GM18505 (cell line): ENCODE data around the gene SIGLEC9.
"Not testable (repeated sequence)": the region's sequence is repeated elsewhere in the genome, so short reads cannot be mapped to it uniquely, and the experiment has no call there.

Source experiments
- ATAC-seq: cut with Tn5 transposase; IDR thresholded peaks from one replicate; pipeline ENCODE4 v1.9.1; 2021; ENCODE audit not compliant: unreplicated experiment
- POLR2A ChIP-seq: IDR thresholded peaks from 4 replicates; pipeline ENCODE4 v1.6.1; 2011; ENCODE audit warnings: borderline replicate concordance; ENCODE audit not compliant: insufficient read depth, insufficient read length; ENCODE audit errors: extremely low read depth

The SIGLEC9 gene

GRCh38 chr19:51141181-51141580 lies 16.5 kb downstream of the SIGLEC9 start:
- no peak for ATAC-seq

GRCh38 chr19:51142119-51142518 lies 17.4 kb downstream of the SIGLEC9 start, which contains the start of gene SIGLEC7:
SIGLEC7 (plus strand) TSS chr19:51142301; CDS start chr19:51142370, 69 bp downstream.
- no peak for ATAC-seq
- TF ChIP-seq POLR2A: no peak

More at GRCh38 chr19:51141181-51141580, 16.5 kb downstream of the SIGLEC9 start:
- TF ChIP-seq POLR2A: no peak

- ATAC-seq: not testable (repeated sequence)
These were observed 18.2 kb downstream of the SIGLEC9 start for GRCh38 chr19:51142809-51143475.

- TF ChIP-seq POLR2A: no peak
- ATAC-seq: no peak
These were observed 18.8 kb downstream of the SIGLEC9 start for GRCh38 chr19:51143486-51143885.

- TF ChIP-seq POLR2A: no peak
- ATAC-seq: no peak
These were observed 19.9 kb downstream of the SIGLEC9 start for GRCh38 chr19:51144482-51145045.

GRCh38 chr19:51145916-51146493 lies 21.3 kb downstream of the SIGLEC9 start:
- ATAC-seq: no peak
- TF ChIP-seq POLR2A: no peak

- TF ChIP-seq POLR2A: no peak
These were observed 22.0 kb downstream of the SIGLEC9 start for GRCh38 chr19:51146751-51147150.

GRCh38 chr19:51147663-51148062 lies 23.0 kb downstream of the SIGLEC9 start:
- ATAC-seq: no peak

More at GRCh38 chr19:51146751-51147150, 22.0 kb downstream of the SIGLEC9 start:
- no peak for ATAC-seq

GRCh38 chr19:51148580-51148979 lies 23.9 kb downstream of the SIGLEC9 start:
- ATAC-seq: no peak
- TF ChIP-seq POLR2A: no peak

More at GRCh38 chr19:51147663-51148062, 23.0 kb downstream of the SIGLEC9 start:
- TF ChIP-seq POLR2A: no peak

- ATAC-seq: no peak
- no peak for TF ChIP-seq POLR2A
These were observed 25.9 kb downstream of the SIGLEC9 start for GRCh38 chr19:51150627-51151026.

GRCh38 chr19:51156710-51157109 lies 32.0 kb downstream of the SIGLEC9 start:
- ATAC-seq: no peak
- no peak for TF ChIP-seq POLR2A

GRCh38 chr19:51157265-51157664 lies 32.6 kb downstream of the SIGLEC9 start:
- no peak for TF ChIP-seq POLR2A
- ATAC-seq: no peak

GRCh38 chr19:51158474-51159129 lies 33.9 kb downstream of the SIGLEC9 start:
- no peak for ATAC-seq
- no peak for TF ChIP-seq POLR2A

GRCh38 chr19:51159656-51160055 lies 35.0 kb downstream of the SIGLEC9 start:
- no peak for ATAC-seq
- TF ChIP-seq POLR2A: no peak

GRCh38 chr19:51161266-51161665 lies 36.6 kb downstream of the SIGLEC9 start:
- no peak for ATAC-seq
- no peak for TF ChIP-seq POLR2A
